GM18951 (cell line): Measurements from ENCODE around the gene PPP2R5C.

Experiments used
- POLR2A ChIP-seq: IDR thresholded peaks from 4 replicates; pipeline ENCODE4 v1.6.1; 2011; ENCODE audit warnings: mild to moderate bottlenecking; ENCODE audit not compliant: insufficient read length, insufficient read depth; ENCODE audit errors: extremely low read depth
- in situ Hi-C: fragments of 300-500 bp; cut with MboI; formaldehyde crosslinking; loops from one replicate; pipeline ENCODE4 v1.12.0; 2022; ENCODE audit warnings: low sequenced_read_pairs, mixed read lengths, inconsistent platforms; ENCODE audit not compliant: unreplicated experiment

Gene PPP2R5C

GRCh38 chr14:101773378-101773777 lies 11.9 kb downstream of the PPP2R5C start:
- no peak for TF ChIP-seq POLR2A
- in situ Hi-C loops = loop anchor here (10.0 to 25.0 kb wide), 2 partner anchors 71 to 539 kb away; partner anchors contain the start of genes MOK and ZNF839

DNA sequence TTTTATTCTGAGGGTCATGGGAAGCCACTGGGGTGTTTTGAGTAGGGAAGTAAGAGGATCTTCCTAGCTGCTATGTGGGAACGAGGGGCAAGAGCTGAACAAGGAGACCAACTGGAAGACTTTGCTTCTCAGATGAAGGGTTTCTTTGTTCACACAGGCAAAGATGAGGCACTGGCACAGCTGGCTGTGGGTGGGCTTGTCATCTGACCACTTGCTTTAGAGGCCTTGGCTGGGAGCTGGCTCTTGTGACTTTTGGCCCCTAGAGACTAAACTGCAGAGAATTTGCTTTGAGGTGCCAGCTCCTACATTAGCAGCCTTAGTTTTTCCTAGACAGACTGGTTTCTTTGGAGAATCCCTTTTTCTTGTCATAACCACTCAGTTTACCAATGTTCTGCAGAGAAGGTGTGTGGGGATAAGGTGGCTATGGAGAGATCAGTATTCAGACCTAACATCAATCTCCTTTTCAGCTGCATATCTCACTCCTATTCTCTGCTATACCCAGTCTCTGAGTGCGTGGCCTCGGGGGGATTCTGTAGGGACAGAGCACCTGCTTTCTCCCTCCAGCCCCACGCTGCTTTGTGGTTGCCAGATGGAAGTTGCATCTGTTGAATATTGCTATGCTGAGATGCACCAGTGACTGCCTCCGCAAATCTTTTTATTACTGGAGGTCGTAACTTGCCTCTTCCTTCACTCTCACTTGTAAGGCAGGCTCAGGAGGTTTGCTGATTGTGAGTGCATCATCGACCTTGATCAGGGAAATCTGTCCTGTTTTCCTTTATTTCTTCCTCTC lies 12.7 kb downstream of the PPP2R5C start:
- in situ Hi-C loops = loop anchor here (10.0 to 25.0 kb wide), 2 partner anchors 71 to 538 kb away; partner anchors contain the start of genes MOK and ZNF839
- TF ChIP-seq POLR2A = no peak

DNA sequence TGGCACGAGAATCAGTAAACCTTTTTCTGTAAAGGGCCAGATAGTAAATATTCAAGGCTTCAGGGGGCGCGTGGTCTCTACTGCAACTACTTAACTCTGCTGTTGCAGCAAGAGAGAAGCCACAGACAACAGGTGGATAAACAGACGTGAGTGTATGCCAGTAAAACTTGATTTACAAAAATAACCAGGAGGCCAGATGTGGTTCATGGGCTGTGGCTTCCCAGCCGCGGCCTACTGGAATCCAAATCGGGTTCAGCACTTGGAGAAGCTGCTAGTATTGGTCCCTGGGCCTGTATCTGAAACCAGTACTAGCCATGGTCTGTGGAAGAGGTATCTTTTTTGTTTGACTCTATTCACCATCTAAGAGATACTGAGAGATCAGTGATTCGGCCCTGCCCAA lies 13.3 kb downstream of the PPP2R5C start:
- in situ Hi-C loops = loop anchor here (10.0 to 25.0 kb wide), 2 partner anchors 70 to 537 kb away; partner anchors contain the start of genes MOK and ZNF839
- TF ChIP-seq POLR2A = no peak

DNA sequence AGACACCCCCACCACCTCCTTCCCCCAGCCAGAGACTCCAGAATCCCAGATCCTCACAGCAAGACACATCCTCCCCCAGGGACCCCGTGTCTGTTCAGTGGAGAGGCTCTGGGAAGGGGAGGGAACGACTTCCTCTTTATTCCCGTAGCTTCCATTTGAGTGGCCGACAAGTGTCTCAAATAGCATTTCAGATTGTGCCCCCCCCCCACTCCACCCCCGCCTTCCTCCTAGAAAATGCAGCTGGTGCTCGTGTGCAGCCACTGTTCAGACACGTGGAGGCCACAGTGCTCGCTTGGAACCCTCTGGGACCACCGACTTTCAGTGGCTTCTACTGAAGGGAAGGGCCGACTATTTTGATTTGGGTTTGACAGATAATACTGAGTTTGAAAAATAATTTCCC lies 14.3 kb downstream of the PPP2R5C start:
- no peak for TF ChIP-seq POLR2A
- in situ Hi-C loops = loop anchor here (10.0 kb wide), 1 partner anchor 69 kb away; no protein-coding TSS in a partner anchor

DNA sequence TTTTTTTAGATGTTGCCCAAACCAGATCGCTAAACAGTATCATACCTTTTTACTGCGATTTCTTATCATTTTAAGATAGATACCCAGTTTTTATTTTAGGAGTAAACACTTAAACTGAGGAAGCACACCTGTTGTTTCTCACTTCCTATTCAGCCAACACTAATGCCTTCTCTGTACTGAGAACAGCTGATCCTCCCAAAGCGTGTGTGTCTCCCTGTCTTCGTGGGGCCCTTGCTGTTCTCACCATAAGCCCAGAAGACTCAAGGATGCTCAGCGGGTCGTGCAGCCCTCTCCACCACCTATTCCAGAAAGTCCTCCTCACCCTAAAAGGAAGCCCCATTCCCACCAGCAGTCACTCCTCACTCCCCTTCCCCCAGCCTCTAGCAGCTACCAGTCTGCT lies 14.8 kb downstream of the PPP2R5C start:
- no peak for TF ChIP-seq POLR2A
- in situ Hi-C loops = loop anchor here (10.0 kb wide), 1 partner anchor 68 kb away; no protein-coding TSS in a partner anchor

GRCh38 chr14:101780390-101780789 lies 18.9 kb downstream of the PPP2R5C start:
- in situ Hi-C loops = no loop called here
- no peak for TF ChIP-seq POLR2A

- in situ Hi-C loops = no loop called here
- TF ChIP-seq POLR2A = no peak
Measured at GRCh38 chr14:101780887-101781239, 19.4 kb downstream of the PPP2R5C start.

GRCh38 chr14:101781240-101782061 lies 19.9 kb downstream of the PPP2R5C start:
- TF ChIP-seq POLR2A = no peak
- in situ Hi-C loops = no loop called here

- in situ Hi-C loops = no loop called here
Measured at GRCh38 chr14:101783260-101784016, 21.9 kb downstream of the PPP2R5C start.

GRCh38 chr14:101784631-101785030 lies 23.1 kb downstream of the PPP2R5C start:
- TF ChIP-seq POLR2A = no peak
- in situ Hi-C loops = no loop called here

More at GRCh38 chr14:101783260-101784016, 21.9 kb downstream of the PPP2R5C start:
- TF ChIP-seq POLR2A = no peak

DNA sequence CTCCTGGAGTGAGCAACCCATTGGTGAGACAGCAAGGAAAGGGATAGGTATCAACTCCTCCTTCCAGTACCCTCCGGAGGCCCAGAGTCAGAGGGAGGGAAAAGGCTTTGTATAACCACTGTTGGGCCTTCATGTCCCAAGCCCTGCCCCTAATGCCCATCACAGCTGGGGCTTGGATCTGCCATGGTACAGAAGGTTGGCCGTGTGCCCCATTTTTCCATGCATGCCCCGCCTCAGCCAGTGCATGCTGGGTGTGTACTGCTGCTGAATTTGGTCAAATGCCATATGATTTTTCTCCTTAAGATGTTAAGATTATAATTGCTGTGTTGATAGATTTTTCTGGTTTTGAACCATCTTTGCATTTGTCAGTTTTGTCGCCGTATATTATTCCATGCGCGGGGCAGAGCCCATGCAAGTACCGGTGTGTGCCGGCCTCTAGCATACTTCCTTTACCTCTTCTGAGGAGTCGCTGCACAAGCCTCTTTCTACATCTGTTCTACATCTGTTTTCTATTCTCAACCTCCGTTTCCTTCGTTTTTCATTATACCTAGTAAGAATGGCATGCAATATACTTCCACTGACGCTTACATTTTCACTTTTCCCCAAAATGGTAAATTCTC lies 26.6 kb downstream of the PPP2R5C start:
- in situ Hi-C loops = no loop called here
- no peak for TF ChIP-seq POLR2A

DNA sequence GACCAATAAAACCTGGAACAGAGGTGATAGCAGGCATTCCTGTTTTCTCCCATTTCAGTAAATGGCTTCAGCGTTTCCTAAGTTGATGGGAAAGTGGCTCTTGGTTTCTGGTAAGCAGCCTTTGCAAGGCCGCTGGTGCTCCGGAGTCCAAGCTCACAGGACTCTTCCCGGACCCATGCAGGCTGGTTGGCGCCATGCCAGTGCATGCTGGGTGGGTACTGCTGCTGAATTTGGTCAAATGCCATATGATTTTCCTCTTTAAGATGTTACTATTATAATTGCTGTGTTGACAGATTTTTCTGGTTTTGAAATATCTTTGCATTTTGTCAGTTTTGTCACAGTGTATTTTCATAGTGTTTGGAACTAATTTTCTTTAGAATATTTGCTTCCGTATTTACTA lies 27.7 kb downstream of the PPP2R5C start:
- TF ChIP-seq POLR2A = no peak
- in situ Hi-C loops = no loop called here
